SJCRH30 (cell line): ENCODE results near the gene FAM124A. TPM values are rescaled to one million over a fixed set of nuclear protein-coding genes. Genes with fewer than 3 reads are reported as not detected.

Experiments used
- DNase-seq, 2 experiments: peaks; one replicate each; pipeline ENCODE4 v3.0.0-alpha.2; 2015 to 2020
- H3K27ac ChIP-seq: fragments of 250-450 bp; sonication (Bioruptor Pico); 2 replicates; pipeline ENCODE4 v1.5.1; 2020; ENCODE audit warnings: mild to moderate bottlenecking, moderate library complexity
- H3K27me3 ChIP-seq: fragments of 250-450 bp; sonication (Bioruptor Pico); 2 replicates; pipeline ENCODE4 v1.5.1; 2020; ENCODE audit warnings: mild to moderate bottlenecking, moderate library complexity
- H3K36me3 ChIP-seq: fragments of 250-450 bp; sonication (Bioruptor Pico); 2 replicates; pipeline ENCODE4 v1.5.1; 2020; ENCODE audit warnings: mild to moderate bottlenecking, moderate library complexity
- H3K4me1 ChIP-seq: fragments of 250-450 bp; sonication (Bioruptor Pico); 2 replicates; pipeline ENCODE4 v1.5.1; 2020; ENCODE audit warnings: mild to moderate bottlenecking, moderate library complexity
- H3K4me3 ChIP-seq: fragments of 250-450 bp; sonication (Bioruptor Pico); 2 replicates; pipeline ENCODE4 v1.5.1; 2020; ENCODE audit warnings: mild to moderate bottlenecking, moderate library complexity
- H3K9me3 ChIP-seq: fragments of 250-450 bp; sonication (Bioruptor Pico); replicated peaks from 2 replicates; pipeline ENCODE4 v1.5.1; 2020; ENCODE audit warnings: mild to moderate bottlenecking, moderate library complexity
- total RNA-seq: library from RNA; depleted of rRNA; stranded (reverse); fragments of >200 nt; shearing (Covaris generic); gene quantifications from 2 replicates; pipeline ENCODE4 v1.2.3, GENCODE V29; 2014

FAM124A gene
- total RNA-seq, 1 experiment from 2014 or later: 0.45 TPM

- Histone ChIP-seq H3K27me3 (peaks cover 2% of the 10 kb centered on the region; the same call in 1 of the 2 replicates), H3K4me3 (no peak overlapping the region), H3K9me3 (no peaks in the 10 kb centered on the region), H3K4me1 (no peaks in the 10 kb centered on the region), H3K36me3 (no peaks in the 10 kb centered on the region), H3K27ac (no peak overlapping the region)
- DNase-seq: no peak
These were observed 7.5 kb downstream of the FAM124A start for GRCh38 chr13:51229731-51230130.

- no peaks in the 10 kb centered on the region for H3K36me3 ChIP-seq
- no peaks in the 10 kb centered on the region for H3K4me1 ChIP-seq
- no peak overlapping the region for H3K27ac ChIP-seq
- no peak overlapping the region for H3K4me3 ChIP-seq
- H3K9me3 ChIP-seq: no peaks in the 10 kb centered on the region
- no peak for DNase-seq
- H3K27me3 ChIP-seq: no peaks in the 10 kb centered on the region
These were observed 8.4 kb downstream of the FAM124A start for GRCh38 chr13:51230477-51231105.

- Histone ChIP-seq H3K4me3 (no peak overlapping the region), H3K36me3 (no peaks in the 10 kb centered on the region), H3K9me3 (no peaks in the 10 kb centered on the region), H3K4me1 (no peaks in the 10 kb centered on the region), H3K27me3 (no peaks in the 10 kb centered on the region), H3K27ac (no peak overlapping the region)
- DNase-seq: no peak
These were observed 9.3 kb downstream of the FAM124A start for GRCh38 chr13:51231456-51231855.

- DNase-seq: no peak
- Histone ChIP-seq H3K9me3 (no peaks in the 10 kb centered on the region), H3K4me1 (no peaks in the 10 kb centered on the region), H3K4me3 (no peak overlapping the region), H3K27ac (no peak overlapping the region), H3K27me3 (no peaks in the 10 kb centered on the region), H3K36me3 (no peaks in the 10 kb centered on the region)
These were observed 10.1 kb downstream of the FAM124A start for GRCh38 chr13:51232328-51232727.

GRCh38 chr13:51233117-51233826 is 11.1 kb downstream of the FAM124A start:
- Histone ChIP-seq H3K9me3 (no peaks in the 10 kb centered on the region), H3K27ac (no peak overlapping the region), H3K4me3 (no peak overlapping the region), H3K36me3 (no peaks in the 10 kb centered on the region), H3K27me3 (no peaks in the 10 kb centered on the region), H3K4me1 (no peaks in the 10 kb centered on the region)
- no peak for DNase-seq

- Histone ChIP-seq H3K27ac (no peak overlapping the region), H3K27me3 (no peaks in the 10 kb centered on the region)
These were observed 12.5 kb downstream of the FAM124A start for GRCh38 chr13:51234676-51235075.

GRCh38 chr13:51235186-51235585 is 13.0 kb downstream of the FAM124A start:
- H3K27me3 ChIP-seq: no peaks in the 10 kb centered on the region
- H3K27ac ChIP-seq: no peak overlapping the region
- H3K36me3 ChIP-seq: no peaks in the 10 kb centered on the region
- DNase-seq: no peak
- H3K9me3 ChIP-seq: no peaks in the 10 kb centered on the region
- H3K4me1 ChIP-seq: no peaks in the 10 kb centered on the region
- no peak overlapping the region for H3K4me3 ChIP-seq

More at GRCh38 chr13:51234676-51235075, 12.5 kb downstream of the FAM124A start:
- H3K36me3 ChIP-seq: no peaks in the 10 kb centered on the region
- no peak overlapping the region for H3K4me3 ChIP-seq
- no peaks in the 10 kb centered on the region for H3K9me3 ChIP-seq
- no peak for DNase-seq
- no peaks in the 10 kb centered on the region for H3K4me1 ChIP-seq

GRCh38 chr13:51235756-51236490 is 13.7 kb downstream of the FAM124A start:
- Histone ChIP-seq H3K36me3 (no peaks in the 10 kb centered on the region), H3K9me3 (no peaks in the 10 kb centered on the region), H3K27ac (no peak overlapping the region), H3K4me1 (no peaks in the 10 kb centered on the region), H3K27me3 (no peaks in the 10 kb centered on the region), H3K4me3 (no peak overlapping the region)
- DNase-seq: no peak

GRCh38 chr13:51236491-51236792 is 14.2 kb downstream of the FAM124A start:
- no peak for DNase-seq
- Histone ChIP-seq H3K36me3 (no peaks in the 10 kb centered on the region), H3K4me3 (no peak overlapping the region), H3K27ac (no peak overlapping the region), H3K27me3 (no peaks in the 10 kb centered on the region), H3K9me3 (no peaks in the 10 kb centered on the region), H3K4me1 (no peaks in the 10 kb centered on the region)

- no peak overlapping the region for H3K4me3 ChIP-seq
- no peaks in the 10 kb centered on the region for H3K36me3 ChIP-seq
- H3K4me1 ChIP-seq: no peaks in the 10 kb centered on the region
- H3K27ac ChIP-seq: no peak overlapping the region
- no peaks in the 10 kb centered on the region for H3K9me3 ChIP-seq
- peak in 1 of 2 experiments; percentile 30 for DNase-seq
- no peaks in the 10 kb centered on the region for H3K27me3 ChIP-seq
These were observed 15.2 kb downstream of the FAM124A start for GRCh38 chr13:51237386-51237785.

GRCh38 chr13:51237887-51238286 is 15.7 kb downstream of the FAM124A start:
- Histone ChIP-seq H3K27ac (no peak overlapping the region), H3K4me1 (no peaks in the 10 kb centered on the region), H3K4me3 (no peak overlapping the region), H3K27me3 (no peaks in the 10 kb centered on the region), H3K9me3 (no peaks in the 10 kb centered on the region), H3K36me3 (no peaks in the 10 kb centered on the region)
- DNase-seq: no peak

GRCh38 chr13:51240178-51240577 is 18.0 kb downstream of the FAM124A start:
- Histone ChIP-seq H3K27me3 (no peaks in the 10 kb centered on the region), H3K4me3 (no peak overlapping the region), H3K4me1 (no peaks in the 10 kb centered on the region), H3K27ac (no peak overlapping the region), H3K36me3 (no peaks in the 10 kb centered on the region), H3K9me3 (no peaks in the 10 kb centered on the region)
- DNase-seq: no peak

GRCh38 chr13:51240958-51241357 is 18.8 kb downstream of the FAM124A start:
- Histone ChIP-seq H3K27me3 (no peaks in the 10 kb centered on the region), H3K4me3 (no peak overlapping the region), H3K9me3 (no peaks in the 10 kb centered on the region), H3K27ac (no peak overlapping the region), H3K36me3 (no peaks in the 10 kb centered on the region), H3K4me1 (no peaks in the 10 kb centered on the region)
- DNase-seq: no peak

- Histone ChIP-seq H3K4me3 (no peak overlapping the region), H3K9me3 (no peaks in the 10 kb centered on the region), H3K27ac (no peak overlapping the region), H3K4me1 (no peaks in the 10 kb centered on the region), H3K36me3 (no peaks in the 10 kb centered on the region), H3K27me3 (no peaks in the 10 kb centered on the region; the same call in 1 of the 2 replicates)
- no peak for DNase-seq
These were observed 19.5 kb downstream of the FAM124A start for GRCh38 chr13:51241720-51242119.

GRCh38 chr13:51243227-51243626 is 21.0 kb downstream of the FAM124A start:
- no peak for DNase-seq
- Histone ChIP-seq H3K27ac (no peak overlapping the region), H3K4me1 (no peaks in the 10 kb centered on the region), H3K4me3 (no peak overlapping the region), H3K36me3 (no peaks in the 10 kb centered on the region), H3K9me3 (no peaks in the 10 kb centered on the region), H3K27me3 (no peaks in the 10 kb centered on the region; the same call in 1 of the 2 replicates)
